ENCODE results near the gene BLACAT1.
"Not testable (repeated sequence)": the region's sequence is repeated elsewhere in the genome, so short reads cannot be mapped to it uniquely, and the experiment has no call there.

The BLACAT1 gene

DNA sequence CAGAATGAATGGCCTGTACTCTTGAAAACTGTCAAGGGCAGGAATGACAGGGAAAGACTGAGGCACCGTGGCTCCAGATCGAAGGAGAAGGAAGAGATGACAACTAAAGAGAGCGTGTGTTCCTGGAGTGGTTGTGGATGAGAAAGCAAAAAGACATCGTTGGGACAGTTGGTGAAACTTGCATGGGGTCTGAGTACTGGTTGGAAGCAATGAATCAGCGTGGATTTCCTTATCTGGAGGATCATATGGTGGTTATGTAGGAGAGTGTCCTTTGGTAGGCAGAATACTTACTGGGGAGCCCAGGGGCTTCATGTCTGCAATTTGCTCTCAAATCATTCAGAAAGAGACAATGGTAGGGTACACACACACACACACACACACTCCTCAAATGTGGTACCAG, 47.9 kb downstream of the BLACAT1 start:
- TF ChIP-seq, protein P1, sequence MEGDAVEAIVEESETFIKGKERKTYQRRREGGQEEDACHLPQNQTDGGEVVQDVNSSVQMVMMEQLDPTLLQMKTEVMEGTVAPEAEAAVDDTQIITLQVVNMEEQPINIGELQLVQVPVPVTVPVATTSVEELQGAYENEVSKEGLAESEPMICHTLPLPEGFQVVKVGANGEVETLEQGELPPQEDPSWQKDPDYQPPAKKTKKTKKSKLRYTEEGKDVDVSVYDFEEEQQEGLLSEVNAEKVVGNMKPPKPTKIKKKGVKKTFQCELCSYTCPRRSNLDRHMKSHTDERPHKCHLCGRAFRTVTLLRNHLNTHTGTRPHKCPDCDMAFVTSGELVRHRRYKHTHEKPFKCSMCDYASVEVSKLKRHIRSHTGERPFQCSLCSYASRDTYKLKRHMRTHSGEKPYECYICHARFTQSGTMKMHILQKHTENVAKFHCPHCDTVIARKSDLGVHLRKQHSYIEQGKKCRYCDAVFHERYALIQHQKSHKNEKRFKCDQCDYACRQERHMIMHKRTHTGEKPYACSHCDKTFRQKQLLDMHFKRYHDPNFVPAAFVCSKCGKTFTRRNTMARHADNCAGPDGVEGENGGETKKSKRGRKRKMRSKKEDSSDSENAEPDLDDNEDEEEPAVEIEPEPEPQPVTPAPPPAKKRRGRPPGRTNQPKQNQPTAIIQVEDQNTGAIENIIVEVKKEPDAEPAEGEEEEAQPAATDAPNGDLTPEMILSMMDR (conservative IDR thresholded peaks at IDR 0.05) = no peak
- H3K27ac ChIP-seq = no peak overlapping the region

DNA sequence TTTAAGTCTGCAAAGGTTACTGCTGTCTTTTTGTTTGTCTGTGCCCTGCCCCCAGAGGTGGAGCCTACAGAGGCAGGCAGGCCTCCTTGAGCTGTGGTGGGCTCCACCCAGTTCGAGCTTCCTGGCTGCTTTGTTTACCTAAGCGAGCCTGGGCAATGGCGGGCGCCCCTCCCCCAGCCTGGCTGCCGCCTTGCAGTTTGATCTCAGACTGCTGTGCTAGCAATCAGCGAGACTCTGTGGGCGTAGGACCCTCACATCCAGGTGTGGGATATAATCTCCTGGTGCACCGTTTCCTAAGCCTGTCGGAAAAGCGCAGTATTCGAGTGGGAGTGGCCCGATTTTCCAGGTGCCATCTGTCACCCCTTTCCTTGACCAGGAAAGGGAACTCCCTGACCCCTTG, 49.6 kb downstream of the BLACAT1 start:
- not testable (repeated sequence) for H3K27ac ChIP-seq
